Smooth muscle cell (in vitro differentiated cells): ENCODE data around the gene CCDC15. TPM values are rescaled to one million over a fixed set of nuclear protein-coding genes. Genes with fewer than 3 reads are reported as not detected.

Source experiments
- DNase-seq: peaks from one replicate; lab custom pipeline; 2025; ENCODE audit not compliant: unreplicated experiment; lab: John Stamatoyannopoulos, UW
- H2AFZ ChIP-seq: fragments of 200-600 bp; sonication (generic); 2 replicates; pipeline ENCODE4 v1.6.0; 2016; ENCODE audit warnings: antibody characterized with exemption, low read depth, mild to moderate bottlenecking
- H3F3A ChIP-seq: fragments of 200-600 bp; sonication (generic); 2 replicates; pipeline ENCODE4 v1.6.0; 2017; ENCODE audit warnings: antibody characterized with exemption, low read depth
- H3K27ac ChIP-seq: fragments of 200-600 bp; sonication (generic); 2 replicates; pipeline ENCODE4 v1.5.1; 2016; ENCODE audit warnings: low read depth, mild to moderate bottlenecking
- H3K27me3 ChIP-seq: fragments of 200-600 bp; sonication (generic); 2 replicates; pipeline ENCODE4 v1.6.1; 2016; ENCODE audit warnings: low read depth, mild to moderate bottlenecking
- H3K36me3 ChIP-seq: fragments of 200-600 bp; sonication (generic); 2 replicates; pipeline ENCODE4 v1.5.1; 2016; ENCODE audit warnings: low read depth
- H3K4me1 ChIP-seq: fragments of 200-600 bp; sonication (generic); 2 replicates; pipeline ENCODE4 v1.5.1; 2016; ENCODE audit warnings: low read depth
- H3K4me2 ChIP-seq: fragments of 200-600 bp; sonication (generic); 2 replicates; pipeline ENCODE4 v1.6.0; 2016; ENCODE audit warnings: mild to moderate bottlenecking
- H3K4me3 ChIP-seq: fragments of 200-600 bp; sonication (generic); 2 replicates; pipeline ENCODE4 v1.5.1; 2016; ENCODE audit warnings: mild to moderate bottlenecking
- H3K79me2 ChIP-seq: fragments of 200-600 bp; sonication (generic); 2 replicates; pipeline ENCODE4 v1.6.0; 2016; ENCODE audit warnings: low read depth, mild to moderate bottlenecking
- H3K9ac ChIP-seq: fragments of 200-600 bp; sonication (generic); 2 replicates; pipeline ENCODE4 v1.6.0; 2016; ENCODE audit warnings: low read depth
- H3K9me3 ChIP-seq: fragments of 200-600 bp; sonication (generic); replicated peaks from 2 replicates; pipeline ENCODE4 v1.5.1; 2016; ENCODE audit warnings: low read depth
- H4K20me1 ChIP-seq: fragments of 200-600 bp; sonication (generic); 2 replicates; pipeline ENCODE4 v1.6.0; 2016; ENCODE audit warnings: low read depth
- WGBS: methylation state at CpG from one replicate; pipeline ENCODE4 v1.1.7; 2016; ENCODE audit warnings: low lambda C conversion rate; 5-methylcytosine and 5-hydroxymethylcytosine counted together
- polyA plus RNA-seq: library from polyadenylated mRNA; unstranded; fragments of >200 nt; fragmentation: Nextera tagmentation; extraction: Ambion mirVana; gene quantifications from 2 replicates; pipeline ENCODE4 v1.2.1, GENCODE V29; 2016
- total RNA-seq: library from RNA; depleted of rRNA; stranded (reverse); fragments of >200 nt; gene quantifications from 2 replicates; pipeline ENCODE4 v1.2.3, GENCODE V29; 2014
- TF ChIP-seq, protein P1 (sequence below): fragments of 200-600 bp; sonication (generic); IDR thresholded peaks from 2 replicates; pipeline ENCODE4 v1.5.1; 2017; ENCODE audit warnings: borderline replicate concordance, mild to moderate bottlenecking, antibody characterized with exemption; ENCODE audit not compliant: insufficient read depth, poor library complexity, severe bottlenecking

Gene CCDC15
- total and polyA plus RNA-seq, 2 experiments from 2014 or later: 1.9 to 4.0 TPM

DNA sequence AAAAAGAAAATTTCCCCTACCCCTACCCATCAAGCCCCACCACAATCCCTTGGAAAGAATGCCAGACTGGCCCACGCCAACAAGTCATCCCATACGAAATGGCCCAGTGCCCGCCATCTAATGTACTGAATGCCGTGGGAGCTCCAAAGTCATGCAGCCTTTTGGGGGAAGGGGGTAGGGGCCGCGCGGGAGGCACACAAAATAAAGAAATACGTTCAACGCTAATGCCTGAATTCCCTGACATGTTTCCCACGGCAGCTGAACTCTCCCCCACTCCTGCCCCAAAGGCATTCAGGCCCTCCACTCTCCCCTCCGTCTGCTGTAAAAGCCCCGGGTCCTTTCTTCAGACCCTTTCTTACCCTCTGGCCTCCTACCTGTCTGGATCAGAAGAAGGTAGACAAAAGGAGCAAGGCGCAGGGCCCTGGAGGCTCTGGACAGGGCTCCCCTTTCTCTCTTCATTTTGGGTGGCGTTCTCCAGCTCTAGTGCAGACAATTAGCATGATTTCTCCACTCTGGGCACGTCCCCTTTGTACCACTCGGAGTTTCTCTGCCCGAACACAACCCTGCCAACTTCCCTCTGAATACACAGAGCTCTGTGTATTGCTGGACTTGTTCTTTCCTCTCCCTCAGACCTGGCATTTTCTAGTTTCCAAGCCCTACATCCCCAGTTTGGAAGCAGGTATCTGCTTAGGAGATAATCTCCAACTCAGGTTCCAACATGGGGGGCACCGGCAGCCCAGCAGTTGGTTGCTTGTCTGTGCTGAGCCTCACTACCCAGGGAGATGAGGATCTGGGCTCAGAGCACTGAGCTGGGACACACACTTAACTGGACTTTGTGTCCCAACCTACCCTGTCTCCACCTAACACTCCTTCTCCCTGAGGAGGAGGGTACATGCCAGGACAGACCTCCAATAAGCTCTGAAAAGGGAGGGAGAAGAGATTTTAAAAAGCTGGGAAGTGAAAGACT is 18.2 kb upstream of the CCDC15 start, which contains the start of gene HEPACAM:
Gene HEPACAM (minus strand): TSS at position 500 of the 967 bp plus-strand sequence. CDS start 41 bp downstream, at position 459.
- peaks cover 13% of the 10 kb centered on the region for H3K27me3 ChIP-seq
- no peaks in the 10 kb centered on the region for H3K36me3 ChIP-seq
- peaks cover 18% of the 10 kb centered on the region for H3K4me1 ChIP-seq
- WGBS: 91% methylated on average over 18 of the region's 18 CpGs
- no peaks in the 10 kb centered on the region for H3K79me2 ChIP-seq
- DNase-seq: no peak
- TF ChIP-seq, protein P1, sequence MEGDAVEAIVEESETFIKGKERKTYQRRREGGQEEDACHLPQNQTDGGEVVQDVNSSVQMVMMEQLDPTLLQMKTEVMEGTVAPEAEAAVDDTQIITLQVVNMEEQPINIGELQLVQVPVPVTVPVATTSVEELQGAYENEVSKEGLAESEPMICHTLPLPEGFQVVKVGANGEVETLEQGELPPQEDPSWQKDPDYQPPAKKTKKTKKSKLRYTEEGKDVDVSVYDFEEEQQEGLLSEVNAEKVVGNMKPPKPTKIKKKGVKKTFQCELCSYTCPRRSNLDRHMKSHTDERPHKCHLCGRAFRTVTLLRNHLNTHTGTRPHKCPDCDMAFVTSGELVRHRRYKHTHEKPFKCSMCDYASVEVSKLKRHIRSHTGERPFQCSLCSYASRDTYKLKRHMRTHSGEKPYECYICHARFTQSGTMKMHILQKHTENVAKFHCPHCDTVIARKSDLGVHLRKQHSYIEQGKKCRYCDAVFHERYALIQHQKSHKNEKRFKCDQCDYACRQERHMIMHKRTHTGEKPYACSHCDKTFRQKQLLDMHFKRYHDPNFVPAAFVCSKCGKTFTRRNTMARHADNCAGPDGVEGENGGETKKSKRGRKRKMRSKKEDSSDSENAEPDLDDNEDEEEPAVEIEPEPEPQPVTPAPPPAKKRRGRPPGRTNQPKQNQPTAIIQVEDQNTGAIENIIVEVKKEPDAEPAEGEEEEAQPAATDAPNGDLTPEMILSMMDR: no peak
- no peaks in the 10 kb centered on the region for H4K20me1 ChIP-seq
- no peak within 1 kb of the TSS for H3K4me2 ChIP-seq
- no peak within 1 kb of the TSS for H3K4me3 ChIP-seq
- H2AFZ ChIP-seq: no peak within 1 kb of the TSS
- H3K9ac ChIP-seq: no peak within 1 kb of the TSS
- H3K9me3 ChIP-seq: no peaks in the 10 kb centered on the region
- no peak within 1 kb of the TSS for H3K27ac ChIP-seq
- H3F3A ChIP-seq: no peaks in the 10 kb centered on the region

DNA sequence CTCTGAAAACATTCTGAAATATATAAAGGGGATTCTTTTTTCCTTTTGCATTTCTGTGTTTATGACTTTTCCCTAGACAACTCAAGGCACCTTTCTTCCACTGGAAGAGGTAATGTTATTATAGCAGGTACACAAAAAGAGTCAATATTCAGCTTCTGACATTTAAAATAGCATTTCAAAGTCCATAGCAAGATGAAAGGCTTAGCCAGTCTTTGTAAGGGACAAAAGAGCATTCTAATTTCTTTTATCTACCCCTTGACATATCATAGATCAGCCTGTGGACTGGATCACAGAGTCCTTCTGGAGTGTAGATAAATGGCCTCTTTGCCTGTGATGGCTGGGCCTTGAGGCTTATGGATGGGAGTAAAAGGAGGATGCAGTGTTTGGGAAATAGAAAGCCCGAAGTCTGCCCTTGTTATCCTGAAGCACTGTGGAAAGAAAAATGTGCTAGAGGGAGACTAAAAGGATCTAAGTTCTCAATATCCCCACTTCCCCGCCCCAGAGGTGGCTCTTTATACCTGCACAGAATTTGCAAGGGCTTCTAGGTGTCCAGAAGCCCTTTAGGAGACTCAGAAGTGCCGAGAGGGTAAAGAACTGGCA is 16.6 kb upstream of the CCDC15 start:
- H3K9ac ChIP-seq: no peak overlapping the region
- H3K4me3 ChIP-seq: no peak overlapping the region
- TF ChIP-seq, protein P1: no peak
- WGBS: 88% methylated on average over 3 of the region's 3 CpGs
- no peaks in the 10 kb centered on the region for H4K20me1 ChIP-seq
- no peak overlapping the region for H3K4me2 ChIP-seq
- no peaks in the 10 kb centered on the region for H3K36me3 ChIP-seq
- no peak overlapping the region for H3K27ac ChIP-seq
- H3K4me1 ChIP-seq: peaks cover 20% of the 10 kb centered on the region
- H3F3A ChIP-seq: no peaks in the 10 kb centered on the region
- no peak overlapping the region for H2AFZ ChIP-seq
- no peaks in the 10 kb centered on the region for H3K79me2 ChIP-seq
- peaks cover 13% of the 10 kb centered on the region for H3K27me3 ChIP-seq
- DNase-seq: no peak
- no peaks in the 10 kb centered on the region for H3K9me3 ChIP-seq

DNA sequence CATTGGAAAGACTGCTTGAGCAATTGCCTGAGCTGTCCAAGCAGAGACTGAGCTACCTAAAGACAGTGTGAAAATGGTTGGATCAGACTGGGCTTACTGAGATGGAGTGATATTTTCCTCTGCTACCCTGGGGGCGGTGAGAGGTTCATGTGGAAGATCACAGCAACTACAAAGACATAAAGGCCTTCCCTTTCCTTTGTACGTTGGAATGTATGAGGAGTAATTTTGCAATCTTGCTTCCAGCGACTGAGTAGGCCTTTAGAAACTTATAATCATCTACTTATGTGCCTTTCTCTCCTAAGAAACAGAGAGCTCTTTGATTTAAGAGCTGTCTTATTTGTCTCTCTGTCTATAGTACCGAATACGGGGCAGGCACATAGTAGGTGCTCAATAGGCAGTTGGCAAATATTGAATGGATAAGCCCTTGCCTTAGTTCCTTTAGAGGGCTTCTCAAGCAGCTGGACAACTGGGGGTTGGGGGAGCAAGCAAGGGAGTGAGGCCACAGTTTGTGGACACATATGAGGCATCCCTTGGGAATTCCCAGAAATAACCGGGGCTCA is 15.7 kb upstream of the CCDC15 start:
- TF ChIP-seq, protein P1: no peak
- H3K27ac ChIP-seq: no peak overlapping the region
- no peaks in the 10 kb centered on the region for H3K36me3 ChIP-seq
- H4K20me1 ChIP-seq: no peaks in the 10 kb centered on the region
- no peak overlapping the region for H3K4me3 ChIP-seq
- no peaks in the 10 kb centered on the region for H3K79me2 ChIP-seq
- 80% methylated on average over 6 of the region's 6 CpGs for WGBS
- peaks cover 13% of the 10 kb centered on the region for H3K27me3 ChIP-seq
- peaks cover 29% of the 10 kb centered on the region for H3K4me1 ChIP-seq
- H3F3A ChIP-seq: no peaks in the 10 kb centered on the region
- DNase-seq: no peak
- H3K9ac ChIP-seq: no peak overlapping the region
- no peak overlapping the region for H3K4me2 ChIP-seq
- H3K9me3 ChIP-seq: no peaks in the 10 kb centered on the region
- H2AFZ ChIP-seq: no peak overlapping the region
